ENCODE results near the gene AGXT2. TPM values are rescaled to one million over a fixed set of nuclear protein-coding genes. Genes with fewer than 3 reads are reported as not detected.

AGXT2 gene
- total RNA-seq, 1 experiment from 2014 or later: not detected

- H2BK12ac ChIP-seq (ENCODE audit: insufficient read length, low read depth, low read length): no peak overlapping the region
- no peaks in the 10 kb centered on the region for H4K20me1 ChIP-seq (ENCODE audit: control insufficient read depth, insufficient read depth, insufficient read length)
- no peak overlapping the region for H2AFZ ChIP-seq (ENCODE audit: low read length)
- no peaks in the 10 kb centered on the region for H3K79me2 ChIP-seq (ENCODE audit: insufficient read depth, low read length)
- TF ChIP-seq, protein P1, sequence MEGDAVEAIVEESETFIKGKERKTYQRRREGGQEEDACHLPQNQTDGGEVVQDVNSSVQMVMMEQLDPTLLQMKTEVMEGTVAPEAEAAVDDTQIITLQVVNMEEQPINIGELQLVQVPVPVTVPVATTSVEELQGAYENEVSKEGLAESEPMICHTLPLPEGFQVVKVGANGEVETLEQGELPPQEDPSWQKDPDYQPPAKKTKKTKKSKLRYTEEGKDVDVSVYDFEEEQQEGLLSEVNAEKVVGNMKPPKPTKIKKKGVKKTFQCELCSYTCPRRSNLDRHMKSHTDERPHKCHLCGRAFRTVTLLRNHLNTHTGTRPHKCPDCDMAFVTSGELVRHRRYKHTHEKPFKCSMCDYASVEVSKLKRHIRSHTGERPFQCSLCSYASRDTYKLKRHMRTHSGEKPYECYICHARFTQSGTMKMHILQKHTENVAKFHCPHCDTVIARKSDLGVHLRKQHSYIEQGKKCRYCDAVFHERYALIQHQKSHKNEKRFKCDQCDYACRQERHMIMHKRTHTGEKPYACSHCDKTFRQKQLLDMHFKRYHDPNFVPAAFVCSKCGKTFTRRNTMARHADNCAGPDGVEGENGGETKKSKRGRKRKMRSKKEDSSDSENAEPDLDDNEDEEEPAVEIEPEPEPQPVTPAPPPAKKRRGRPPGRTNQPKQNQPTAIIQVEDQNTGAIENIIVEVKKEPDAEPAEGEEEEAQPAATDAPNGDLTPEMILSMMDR (conservative IDR thresholded peaks at IDR 0.05): no peak
- no peak overlapping the region for H3K56ac ChIP-seq (ENCODE audit: insufficient read length, low read depth, low read length)
- H3K79me1 ChIP-seq (ENCODE audit: insufficient read depth, low read depth, low read length, poor library complexity, severe bottlenecking): no peaks in the 10 kb centered on the region
- H2BK5ac ChIP-seq (ENCODE audit: insufficient read length, low read length): no peak overlapping the region
- H3K9ac ChIP-seq (ENCODE audit: extremely low read depth, insufficient read length, low read length): no peak overlapping the region
- no peak overlapping the region for H4K91ac ChIP-seq (ENCODE audit: insufficient read length, low read depth, low read length)
- H3K18ac ChIP-seq (ENCODE audit: insufficient read length, low read depth, low read length): no peak overlapping the region
- Mint-ChIP-seq H3K9me3 (peaks cover 0 to 3% of the 10 kb centered on the region in 2 experiments; a peak in 2 of 5 replicates), H3K4me3 (no peak overlapping the region), H3K4me1 (peaks cover 18 to 20% of the 10 kb centered on the region in 2 experiments), H3K27ac (no peak overlapping the region), H3K27me3 (ENCODE audit: low read depth) (peaks cover 5% of the 10 kb centered on the region), H3K36me3 (ENCODE audit: insufficient read depth in 1 of 3, low read depth in 3 of 3) (peaks cover 0 to 2% (median 0%) of the 10 kb centered on the region in 3 experiments; a peak in 1 of 7 replicates)
- no peak overlapping the region for H2BK20ac ChIP-seq (ENCODE audit: low read depth, low read length, poor library complexity, severe bottlenecking)
- H3K4me1 ChIP-seq (ENCODE audit: insufficient read depth, low read length): no peaks in the 10 kb centered on the region
- DNase-seq: no peak
- no peaks in the 10 kb centered on the region; the same call in 1 of the 2 replicates for H3K27me3 ChIP-seq (ENCODE audit: insufficient read depth, low read length)
- no peak overlapping the region for H4K5ac ChIP-seq (ENCODE audit: insufficient read length, low read depth, low read length)
- no peak overlapping the region for H2BK15ac ChIP-seq (ENCODE audit: low read depth, low read length)
- H3K9me3 ChIP-seq (ENCODE audit: control insufficient read depth, low read depth, low read length): no peaks in the 10 kb centered on the region
- H2AK5ac ChIP-seq (ENCODE audit: insufficient read length, low read length): no peak overlapping the region
- H4K8ac ChIP-seq (replicated peaks; ENCODE audit: insufficient read length, low read depth, low read length): no peak overlapping the region
- WGBS (ENCODE audit: extremely low coverage, insufficient read length, low lambda C conversion rate): no CpG with 5 or more reads among the region's 3 CpGs
- H3K23ac ChIP-seq (ENCODE audit: insufficient read length, low read depth, low read length): no peak overlapping the region
- no peak overlapping the region for H3K4me2 ChIP-seq (ENCODE audit: insufficient read depth, insufficient read length, low read length)
- no peak overlapping the region for H3K27ac ChIP-seq (ENCODE audit: insufficient read length, low read depth, low read length)
- H3K14ac ChIP-seq (ENCODE audit: insufficient read depth, low read length): no peak overlapping the region
- H2BK120ac ChIP-seq (ENCODE audit: low read depth, low read length, poor library complexity, severe bottlenecking): no peak overlapping the region
- H3K4ac ChIP-seq (ENCODE audit: low read depth, low read length): no peak overlapping the region
- H3T11ph ChIP-seq (ENCODE audit: low read length): no peak overlapping the region
- H3K23me2 ChIP-seq (ENCODE audit: insufficient read length, low read depth, low read length, poor library complexity, severe bottlenecking): no peaks in the 10 kb centered on the region
Observed at GRCh38 chr5:35087991-35088390, 40.2 kb upstream of the AGXT2 start.

All from H9 (cell line).